Dedifferentiated amniotic fluid mesenchymal stem cell (primary cell): Measurements from ENCODE around the gene MTM1.

Experiments
- DNase-seq: peaks from one replicate; pipeline ENCODE4 v3.0.0-alpha.2; 2016; ENCODE audit errors: extremely low spot score

Gene MTM1

GRCh38 chrX:150712619-150713018 lies 144.2 kb downstream of the MTM1 start:
- no peak for DNase-seq

GRCh38 chrX:150715184-150715583 lies 146.8 kb downstream of the MTM1 start:
- no peak for DNase-seq

GRCh38 chrX:150719621-150720020 lies 151.2 kb downstream of the MTM1 start:
- DNase-seq, result no peak
